HG03025 (cell line): Measurements from ENCODE around the gene B3GALNT2.

Experiments used
- ATAC-seq: cut with Tn5 transposase; IDR thresholded peaks from one replicate; pipeline ENCODE4 v1.9.1; 2021; ENCODE audit warnings: mild to moderate bottlenecking, moderate library complexity; ENCODE audit not compliant: unreplicated experiment, low FRiP score

B3GALNT2 gene

DNA sequence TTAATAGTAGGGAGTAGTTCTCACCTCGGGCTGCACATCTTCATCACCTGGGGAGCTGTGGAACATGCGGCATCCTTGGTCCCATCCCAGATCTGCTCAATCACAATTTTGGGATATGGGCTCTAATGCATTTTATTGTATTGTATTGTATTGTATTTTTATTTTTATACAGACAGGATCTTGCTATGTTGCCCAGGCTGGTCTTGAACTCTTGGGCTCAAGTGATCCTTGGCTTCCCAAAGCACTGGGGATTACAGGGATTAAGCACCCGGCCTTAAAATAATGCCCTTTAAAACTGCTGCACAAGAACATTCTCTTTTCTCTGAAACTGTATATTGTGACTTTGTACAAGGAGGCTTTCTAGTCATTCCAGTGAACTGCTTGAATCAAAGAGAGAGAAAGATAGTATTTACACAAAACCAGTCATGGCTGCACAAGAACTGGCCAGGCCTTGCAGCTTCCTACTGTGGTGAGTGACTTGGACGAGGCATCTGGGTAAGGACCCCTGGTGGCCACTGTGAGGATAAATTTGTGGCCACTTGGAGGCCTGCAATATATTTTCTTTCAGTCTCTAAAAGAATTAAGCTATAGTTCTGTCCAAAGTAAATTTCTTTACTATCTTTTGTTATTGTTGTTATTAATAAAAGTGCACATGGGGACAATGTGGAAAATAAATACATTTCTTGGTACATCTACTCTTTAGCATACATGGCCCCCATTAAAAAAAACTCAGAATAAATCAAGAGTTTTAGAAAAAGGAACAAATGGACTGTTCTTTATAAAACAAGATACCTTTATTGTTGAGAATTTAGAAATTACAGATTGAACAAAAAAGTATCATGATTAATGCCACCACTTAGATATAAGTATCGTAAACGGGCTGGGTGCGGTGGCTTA lies 89.0 kb downstream of the B3GALNT2 start:
- ATAC-seq, result no peak

DNA sequence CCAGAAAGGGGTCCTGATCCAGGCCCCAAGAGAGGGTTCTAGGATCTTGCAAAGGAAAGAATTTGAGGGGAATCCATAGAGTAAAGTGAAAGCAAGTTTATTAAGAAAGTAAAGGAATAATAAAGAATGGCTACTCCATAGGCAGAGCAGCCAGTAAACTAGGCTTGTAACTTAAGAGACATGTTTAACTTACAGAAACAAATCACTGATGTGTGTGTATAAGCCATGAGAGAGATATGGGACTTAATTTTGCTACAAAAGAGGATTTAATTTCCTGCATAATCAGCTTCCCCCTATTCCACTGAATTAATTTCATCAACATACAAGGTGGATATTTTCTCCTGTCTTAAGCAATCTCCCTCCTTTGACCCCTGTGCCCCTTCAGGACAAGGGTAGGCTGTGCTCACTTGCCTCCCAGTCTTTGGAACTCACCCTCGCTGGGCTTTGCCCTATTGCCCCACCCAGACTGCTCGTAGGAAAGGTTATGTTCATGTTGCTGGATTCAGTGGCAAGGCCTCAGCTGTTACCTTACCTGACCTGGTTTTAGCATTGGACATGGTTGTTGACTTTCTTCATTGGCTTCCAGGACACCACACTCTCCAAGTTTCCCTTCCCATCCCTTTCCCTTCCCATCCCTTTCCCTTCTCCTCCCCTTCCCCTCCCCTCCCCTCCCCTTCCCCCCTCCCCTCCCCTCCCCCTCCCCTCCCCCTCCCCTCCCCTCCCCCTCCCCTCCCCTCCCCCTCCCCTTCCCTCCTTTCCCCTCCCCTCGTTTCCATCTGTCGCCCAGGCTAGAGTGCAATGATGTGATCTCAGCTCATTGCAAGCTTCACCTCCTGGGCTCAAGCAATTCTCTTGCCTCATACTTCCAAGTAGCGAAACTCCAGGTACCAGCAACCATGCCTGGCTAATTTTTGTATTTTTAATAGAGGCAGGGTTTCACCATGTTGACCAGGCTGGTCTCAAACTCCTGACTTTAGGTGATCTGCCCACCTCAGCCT lies 92.5 kb downstream of the B3GALNT2 start:
- no peak for ATAC-seq

DNA sequence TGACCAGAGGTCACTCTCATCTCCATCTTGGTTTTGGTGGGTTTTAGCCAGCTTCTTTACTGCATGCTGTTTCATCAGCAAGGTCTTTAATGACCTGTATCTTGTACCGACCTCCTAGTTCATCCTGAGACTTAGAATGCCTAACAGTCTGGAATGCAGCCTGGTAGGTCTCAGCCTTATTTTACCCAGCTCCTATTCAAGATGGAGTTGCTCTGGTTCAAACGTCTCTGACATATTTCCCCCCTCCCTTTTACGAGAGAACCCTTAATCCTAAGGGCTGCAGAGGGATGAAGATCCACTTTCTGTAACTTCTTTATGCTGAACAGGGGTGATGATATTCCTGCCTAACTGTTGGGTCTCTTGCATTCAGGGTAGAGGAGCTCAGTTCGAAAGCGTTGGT lies 93.8 kb downstream of the B3GALNT2 start:
- ATAC-seq, result no peak

DNA sequence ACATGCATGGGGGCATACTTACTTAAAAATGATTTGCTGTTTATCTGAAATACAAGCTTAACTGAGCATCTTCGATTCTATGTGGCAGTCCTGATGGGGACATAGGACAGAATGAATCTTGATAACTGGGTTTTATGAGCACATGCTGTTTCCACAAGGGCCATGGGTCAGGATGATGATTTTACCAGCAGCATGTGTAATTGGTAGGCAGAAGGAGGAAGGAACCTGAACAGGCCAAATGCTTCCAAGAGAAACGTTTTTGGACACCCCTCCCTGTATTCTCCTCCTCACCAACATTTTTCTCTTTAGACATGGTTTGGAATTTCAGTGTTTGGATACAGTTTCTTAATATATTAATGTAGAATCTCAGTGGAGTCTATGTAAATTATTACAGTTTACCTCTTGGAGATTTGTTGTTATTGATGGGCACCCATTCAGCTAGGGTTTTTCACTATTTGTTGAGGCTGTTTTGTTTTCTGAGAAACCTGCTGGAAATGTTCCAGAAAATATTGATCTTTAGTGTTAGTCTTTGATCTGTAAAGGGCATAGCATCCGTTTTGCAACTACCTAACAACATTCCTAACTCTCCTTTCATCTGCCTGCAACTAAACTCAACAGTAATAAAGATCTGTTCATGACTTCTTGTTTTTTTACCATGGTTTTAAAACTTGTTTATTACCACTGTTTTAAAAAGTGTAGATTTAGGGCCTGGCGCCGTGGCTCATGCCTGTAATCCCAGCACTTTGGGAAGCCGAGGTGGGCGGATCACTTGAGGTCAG lies 95.0 kb downstream of the B3GALNT2 start:
- ATAC-seq, result no peak

DNA sequence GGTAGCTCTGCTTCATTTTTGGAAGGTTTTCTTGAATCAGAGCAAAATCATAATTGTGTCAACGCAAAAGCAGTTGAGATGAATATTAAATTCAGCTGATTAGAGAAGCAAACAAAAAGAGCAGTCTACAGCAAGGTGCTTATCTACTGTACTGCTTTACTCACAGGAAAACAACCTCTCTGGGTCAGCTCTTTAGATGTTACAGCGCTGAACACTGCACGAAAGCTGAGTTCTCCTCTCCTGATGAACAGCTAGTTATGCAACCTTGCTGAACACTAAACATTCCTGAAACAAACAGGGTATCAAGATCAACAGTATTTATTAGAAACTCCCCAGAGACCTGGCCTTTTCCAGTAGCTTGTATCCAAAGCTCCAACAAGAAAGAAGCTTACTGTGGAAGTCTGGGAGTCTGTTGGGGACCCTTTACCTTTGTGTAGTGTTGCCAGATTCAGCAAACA lies 95.7 kb downstream of the B3GALNT2 start:
- no peak for ATAC-seq

DNA sequence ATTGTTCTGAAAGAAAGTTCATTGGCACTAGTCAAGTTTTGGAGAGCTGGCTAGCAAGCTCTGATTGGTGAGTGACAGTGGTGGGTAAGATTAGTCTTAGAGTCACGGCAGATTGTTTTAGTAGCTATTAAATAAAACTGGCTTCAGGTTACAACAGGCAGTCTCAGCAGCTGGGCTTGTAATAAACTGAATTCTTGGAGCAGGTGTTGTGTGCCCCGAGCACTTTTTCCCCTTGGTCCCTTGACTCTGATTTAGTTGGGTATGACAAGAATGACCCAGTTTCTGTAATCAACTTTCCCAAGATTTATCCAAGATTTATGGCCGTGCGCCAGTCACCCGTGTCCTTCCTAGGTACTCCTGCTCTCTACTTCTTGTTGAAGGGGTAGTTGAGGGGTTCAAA lies 96.8 kb downstream of the B3GALNT2 start:
- ATAC-seq, result no peak

DNA sequence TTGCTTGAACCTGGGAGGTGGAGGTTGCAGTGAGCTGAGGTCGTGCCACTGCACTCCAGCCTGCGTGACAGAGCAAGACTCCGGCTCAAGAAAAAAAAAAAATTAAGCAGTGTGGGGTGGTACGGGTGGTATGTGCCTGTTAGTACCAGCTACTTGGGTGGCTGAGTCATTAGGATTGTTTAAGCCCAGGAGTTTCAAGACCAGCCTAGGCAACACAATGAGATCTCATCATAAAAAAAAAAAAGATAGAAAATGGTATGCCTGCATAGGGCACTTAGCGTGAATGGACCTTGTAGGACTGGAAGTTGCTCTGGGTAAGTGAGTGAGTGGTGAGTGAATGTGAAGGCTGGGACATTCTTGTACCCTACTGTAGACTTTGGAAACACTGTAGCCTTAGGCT lies 100.1 kb downstream of the B3GALNT2 start:
- no peak for ATAC-seq

DNA sequence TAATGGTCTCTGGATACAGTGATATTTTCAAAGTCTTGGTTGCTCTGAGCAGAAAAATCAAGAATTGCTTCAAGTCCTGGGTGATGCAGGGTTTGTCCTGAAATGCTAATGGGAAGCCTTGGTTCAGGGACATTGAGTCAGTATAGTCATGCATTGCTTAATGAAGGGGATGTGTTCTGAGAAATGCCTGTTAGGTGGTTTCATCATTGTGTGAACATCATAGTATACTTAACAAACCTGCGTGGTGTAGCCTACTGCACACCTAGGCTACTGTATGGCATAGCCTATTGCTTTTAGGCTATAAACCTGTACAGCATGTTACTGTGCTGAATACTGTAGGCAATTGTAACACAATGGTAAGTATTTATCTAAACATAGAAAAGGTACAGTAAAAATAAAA lies 100.7 kb downstream of the B3GALNT2 start:
- ATAC-seq, result no peak

DNA sequence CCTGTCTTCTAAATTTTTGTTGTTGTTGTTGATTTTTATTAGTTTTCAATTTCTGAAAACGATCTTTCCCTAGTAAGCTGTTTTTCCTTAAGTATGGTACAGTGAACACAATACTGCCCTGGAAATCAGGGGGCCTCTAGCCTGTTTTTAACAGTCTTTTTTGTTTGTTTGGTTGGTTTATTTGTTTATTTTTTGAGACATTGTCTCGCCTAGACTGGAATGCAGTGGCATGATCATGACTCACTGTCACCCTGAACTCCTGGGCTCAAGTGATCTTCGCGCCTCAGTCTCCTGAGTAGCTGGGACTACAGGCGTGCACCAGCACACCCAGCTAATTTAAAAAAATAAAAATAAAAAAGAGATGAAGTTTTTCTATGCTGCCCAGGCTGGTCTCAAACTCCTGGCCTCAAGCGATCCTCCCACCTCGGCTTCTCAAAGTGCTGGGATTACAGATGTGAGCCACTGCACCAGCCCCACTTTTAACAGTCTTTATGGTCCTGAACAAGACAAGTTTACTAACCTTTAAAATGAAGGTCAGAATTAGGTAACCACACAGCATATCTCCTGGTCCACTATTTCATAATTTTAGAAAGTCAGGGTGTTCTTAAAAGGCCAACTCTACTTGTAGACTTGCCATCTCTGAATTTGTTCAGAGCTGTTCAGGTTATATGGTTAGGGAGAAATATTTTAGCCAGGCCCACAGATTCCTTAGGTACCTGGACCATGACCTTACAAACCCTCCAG lies 101.6 kb downstream of the B3GALNT2 start:
- ATAC-seq, result no peak

DNA sequence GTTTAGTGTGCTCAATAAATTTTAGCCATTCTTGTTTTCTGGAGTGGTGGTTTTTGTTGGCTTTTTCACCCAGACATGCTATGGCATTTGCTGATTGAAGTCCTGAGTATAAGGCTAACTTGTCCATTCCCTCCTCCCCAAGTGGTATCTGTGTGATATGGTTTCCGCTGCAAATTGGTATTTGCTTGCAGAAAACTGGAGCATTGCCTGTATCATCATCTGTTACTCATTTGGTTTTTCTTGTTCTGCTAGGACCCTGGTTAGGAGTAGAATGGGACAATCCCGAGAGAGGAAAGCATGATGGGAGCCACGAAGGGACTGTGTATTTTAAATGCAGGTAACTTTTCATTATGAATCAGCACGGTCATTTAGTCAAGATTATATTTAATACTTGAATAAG lies 103.0 kb downstream of the B3GALNT2 start:
- no peak for ATAC-seq
